Central memory CD4-positive, alpha-beta T cell (primary cell): ENCODE data around the gene FADS3.

Source experiments
- DNase-seq: peaks from one replicate; pipeline ENCODE4 v3.0.0; 2022
- total RNA-seq, 3 experiments: gene quantifications; one replicate each; lab custom pipeline; 2026; lab: John Stamatoyannopoulos, UW

FADS3 gene
- total RNA-seq: 3.3 to 8.9 (median 7.5) reads per million in 3 experiments

DNA sequence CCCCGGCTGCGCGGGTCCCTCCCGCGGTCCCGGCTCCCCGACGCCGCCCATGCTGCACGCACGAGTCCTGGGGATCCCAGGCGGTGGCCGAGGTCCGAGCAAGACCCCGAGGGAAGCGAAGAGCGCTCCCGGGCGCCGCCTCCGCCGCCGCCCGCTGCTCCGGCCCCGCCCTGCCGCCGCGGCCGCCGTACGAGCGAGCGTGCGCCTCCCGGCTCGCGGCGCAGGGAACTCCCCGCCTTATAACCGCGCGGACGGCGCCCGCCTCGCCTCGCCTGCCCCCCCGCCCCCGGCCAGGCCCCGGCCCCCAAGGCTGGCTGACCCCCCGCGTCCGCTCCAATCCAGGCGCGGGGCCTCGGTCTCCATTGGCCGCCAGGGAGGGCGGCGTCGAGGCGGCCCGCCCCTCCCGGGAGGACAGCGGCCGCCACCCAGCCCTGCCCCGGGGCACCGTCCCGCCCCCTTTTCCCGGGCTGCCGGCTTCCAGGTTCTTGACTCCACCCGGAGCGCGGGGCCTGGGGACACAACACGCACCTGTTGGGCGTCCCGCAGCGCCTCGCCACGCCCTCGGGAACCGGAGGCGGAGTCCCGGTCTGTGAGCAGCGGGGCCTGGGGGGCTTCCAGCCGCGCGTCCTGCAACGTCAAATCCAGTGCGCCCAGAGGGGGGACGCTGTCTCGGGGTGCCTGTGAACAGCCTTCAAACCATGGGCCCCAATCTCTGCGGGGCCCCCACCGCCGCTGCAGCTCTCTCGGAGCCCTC, at the start of gene FADS3:
TSS of gene FADS3 (minus strand) at position 215 of the 754 bp plus-strand sequence. CDS start at position 51, 164 bp downstream.
- DNase-seq: peak; percentile 64

- DNase-seq: no peak
Measured at GRCh38 chr11:61940466-61940865, 49.1 kb upstream of the FADS3 start.

GRCh38 chr11:61935861-61936260, 44.5 kb upstream of the FADS3 start:
- DNase-seq: no peak

- DNase-seq: no peak
Measured at GRCh38 chr11:61930933-61931332, 39.6 kb upstream of the FADS3 start.

DNA sequence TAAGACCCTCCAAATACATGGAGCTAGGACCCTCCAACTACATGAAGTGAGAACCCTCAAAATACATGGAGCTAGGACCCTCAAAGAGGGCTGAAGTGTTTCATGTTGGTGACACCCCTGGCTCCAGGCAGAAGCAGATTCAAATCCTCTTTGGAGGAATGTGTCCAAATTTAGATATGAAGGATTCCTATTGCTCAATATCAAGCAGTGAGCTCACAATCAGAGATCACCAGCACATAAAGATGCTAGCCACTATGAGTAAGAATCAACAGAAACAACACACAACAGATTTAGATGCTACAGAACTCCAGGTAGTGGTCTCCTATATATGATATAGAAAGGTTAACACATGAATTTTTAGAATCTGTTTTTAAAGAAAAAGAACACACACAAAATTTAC, 37.3 kb upstream of the FADS3 start:
- no peak for DNase-seq

GRCh38 chr11:61927501-61927900, 36.2 kb upstream of the FADS3 start:
- no peak for DNase-seq

DNA sequence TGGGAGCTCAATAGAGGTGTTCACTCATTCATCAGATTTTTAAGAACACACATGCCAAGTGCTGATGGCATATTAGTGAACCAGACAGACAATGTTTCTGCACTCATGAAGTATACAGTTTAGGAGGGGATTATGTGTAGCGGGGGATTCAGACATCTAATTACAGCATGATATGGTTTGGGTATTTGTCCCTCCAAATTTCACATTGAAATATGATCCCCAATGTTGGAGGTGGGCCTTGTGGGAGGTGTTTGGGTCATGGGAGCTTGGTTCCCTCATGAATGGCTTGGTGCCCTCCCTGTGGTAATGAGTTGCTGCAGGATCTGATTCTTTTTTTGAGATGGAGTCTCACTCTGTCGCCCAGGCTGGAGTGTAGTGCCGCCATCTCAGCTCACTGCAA, 34.9 kb upstream of the FADS3 start:
- no peak for DNase-seq

DNA sequence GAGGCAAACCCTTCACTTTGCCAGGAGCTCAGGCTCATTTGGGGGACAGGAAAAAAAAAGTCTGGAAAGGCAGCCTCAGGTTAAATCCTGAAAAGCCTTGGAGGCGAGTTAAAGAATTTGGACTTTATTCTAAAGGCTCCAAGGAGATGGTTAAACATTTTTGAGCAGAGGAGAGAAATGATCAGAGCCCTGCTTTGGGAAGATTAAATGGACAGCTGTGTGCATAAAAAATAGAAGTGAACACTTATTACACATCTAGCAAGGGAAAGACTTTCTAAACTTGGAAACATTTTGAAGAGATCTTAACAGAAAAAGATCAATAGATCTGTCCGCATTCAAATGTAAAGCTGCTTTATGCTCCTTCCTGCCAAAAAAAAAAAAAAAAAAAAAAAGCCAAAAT, 34.4 kb upstream of the FADS3 start:
- no peak for DNase-seq

- DNase-seq: no peak
Measured at GRCh38 chr11:61924064-61924455, 32.7 kb upstream of the FADS3 start.

- DNase-seq: no peak
Measured at GRCh38 chr11:61923166-61924063, 32.1 kb upstream of the FADS3 start.

GRCh38 chr11:61922539-61922938, 31.2 kb upstream of the FADS3 start:
- DNase-seq: no peak

DNA sequence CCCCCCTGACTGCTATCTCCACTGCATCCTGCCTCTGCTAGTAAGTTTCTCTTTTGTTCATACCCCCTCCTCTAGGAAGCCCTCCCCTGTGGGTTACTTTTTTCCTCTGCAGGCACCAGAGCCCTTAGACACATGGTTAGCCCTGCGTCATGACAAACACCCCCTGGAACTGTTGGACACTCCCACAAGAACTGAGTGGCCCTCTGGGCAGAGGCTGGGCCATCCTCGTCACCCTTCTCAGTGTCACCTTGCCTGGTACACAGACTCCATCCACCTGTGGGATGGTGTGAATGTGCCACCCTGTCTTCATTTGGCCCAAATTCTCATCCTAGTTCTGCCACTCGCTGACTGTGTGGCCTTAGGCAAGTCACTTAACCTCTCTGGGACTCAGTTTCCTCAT, 30.1 kb upstream of the FADS3 start:
- DNase-seq: no peak

DNA sequence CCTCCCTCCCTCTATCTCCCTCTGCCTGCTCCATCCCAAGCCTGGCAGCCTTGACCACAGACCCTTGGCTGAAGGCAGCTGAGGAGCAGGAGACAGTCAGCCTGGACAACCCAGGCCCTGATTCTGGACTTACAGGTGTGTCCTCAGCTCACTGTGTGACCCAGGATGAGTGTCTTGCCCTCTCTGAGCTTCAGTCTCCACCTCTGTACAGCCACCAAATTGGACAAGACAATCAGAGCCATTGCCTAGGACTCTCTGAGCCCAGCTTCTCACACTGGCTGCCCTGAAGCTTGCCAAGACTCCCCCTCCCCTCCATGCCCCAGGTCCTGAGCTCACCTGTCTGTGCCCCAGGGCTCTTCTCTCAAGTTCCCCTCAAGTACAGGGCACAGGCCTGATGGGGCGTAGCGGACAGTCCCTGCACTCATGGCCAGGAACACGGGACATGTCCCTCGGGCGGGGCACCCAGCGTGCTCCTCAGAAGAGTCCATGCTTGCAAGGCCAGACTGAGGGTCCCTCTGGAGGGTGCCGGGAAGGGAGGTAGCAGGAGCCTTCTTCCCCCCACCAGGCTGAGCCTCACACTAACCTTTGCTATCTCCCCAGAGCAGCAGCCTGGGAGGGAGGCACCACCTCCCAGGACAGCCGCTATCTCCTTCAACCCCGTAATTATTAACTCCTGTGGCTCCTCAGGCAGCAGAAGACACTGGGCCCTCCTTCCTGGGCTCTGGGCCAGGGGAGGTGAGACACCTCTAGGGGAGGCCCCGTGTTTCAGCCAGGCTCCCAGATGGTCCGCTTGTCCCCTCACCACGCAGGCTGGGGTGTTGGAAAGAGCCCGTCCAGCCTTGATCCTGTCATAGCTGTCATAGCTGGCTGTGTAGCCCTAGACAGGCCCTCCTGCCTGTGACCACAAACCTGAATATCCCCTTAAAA, 28.6 kb upstream of the FADS3 start:
- DNase-seq: no peak

GRCh38 chr11:61918938-61919704, 27.8 kb upstream of the FADS3 start:
- DNase-seq: no peak

DNA sequence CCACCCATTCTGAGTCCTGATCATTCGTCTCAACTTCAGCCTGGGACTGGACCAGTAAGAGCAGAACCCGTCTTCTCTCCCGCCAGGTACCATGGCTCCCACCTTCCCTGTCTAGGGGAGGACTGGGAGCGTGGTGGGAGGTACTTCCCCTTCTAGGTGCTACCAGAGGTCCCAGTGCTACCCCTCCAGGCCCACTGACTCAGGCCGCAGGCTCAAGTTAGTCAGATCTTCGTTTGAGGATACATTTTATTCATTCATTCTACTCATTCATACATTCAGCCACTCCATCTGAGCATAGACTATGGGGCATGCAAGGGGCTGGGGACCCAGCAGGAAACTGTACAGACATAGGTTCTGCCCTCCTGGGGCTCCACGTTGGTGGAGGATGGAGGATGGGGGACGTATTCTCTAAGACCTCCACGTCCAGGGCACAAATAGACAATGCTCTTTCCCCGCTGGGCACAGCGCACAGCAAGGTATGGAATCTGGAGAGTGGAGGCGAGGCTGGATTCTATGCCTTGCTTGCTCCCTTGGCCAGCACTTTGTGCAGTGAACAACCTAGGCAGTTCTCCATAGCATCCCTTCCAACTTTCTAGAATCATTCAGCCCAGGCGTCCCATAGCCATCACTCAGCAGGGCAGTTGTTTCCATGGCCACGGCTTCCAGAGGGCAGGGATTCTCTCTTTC, 27.0 kb upstream of the FADS3 start:
- DNase-seq: no peak

DNA sequence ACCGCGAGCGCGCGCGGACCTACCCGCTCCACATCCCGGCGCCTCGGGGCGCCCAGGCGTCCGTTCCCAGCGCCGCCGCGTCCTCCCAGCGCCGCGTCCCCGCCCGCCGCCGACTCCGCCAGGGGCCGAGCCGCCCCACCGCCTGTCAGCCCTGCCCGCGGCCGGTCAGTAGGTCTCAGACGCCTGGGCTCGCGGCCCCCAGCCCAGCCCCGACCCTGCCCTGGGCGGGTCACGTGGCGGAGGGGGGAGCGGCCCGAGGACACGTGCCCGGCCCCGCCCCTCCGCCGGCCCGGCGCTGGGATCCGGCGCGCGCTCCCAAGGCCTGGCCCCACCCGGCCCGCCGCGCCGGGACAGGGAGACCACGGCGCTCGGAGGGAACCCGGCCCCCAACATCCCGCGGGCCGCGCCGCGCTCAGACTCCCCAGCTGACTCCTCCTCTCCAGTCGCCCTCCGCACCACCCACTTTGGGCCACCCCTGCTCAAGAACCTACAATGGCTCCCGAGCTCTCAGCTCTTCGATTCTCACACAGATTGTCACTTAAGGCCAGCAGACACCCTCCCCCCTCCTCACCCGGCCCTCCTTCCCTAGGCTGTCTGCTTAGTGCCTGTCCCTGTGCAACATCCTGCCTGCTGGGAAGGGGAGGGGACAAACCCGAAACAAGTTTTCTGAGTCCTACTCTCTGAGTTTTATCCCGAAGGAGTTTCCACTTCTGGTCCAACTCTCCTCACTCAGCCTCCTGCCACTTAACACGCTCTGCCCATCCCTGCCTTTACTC, 26.2 kb upstream of the FADS3 start, which contains the start of gene RAB3IL1:
TSS of gene RAB3IL1 (minus strand) at position 233 of the 776 bp plus-strand sequence. CDS start at position 34, 199 bp downstream.
- DNase-seq: no peak

DNA sequence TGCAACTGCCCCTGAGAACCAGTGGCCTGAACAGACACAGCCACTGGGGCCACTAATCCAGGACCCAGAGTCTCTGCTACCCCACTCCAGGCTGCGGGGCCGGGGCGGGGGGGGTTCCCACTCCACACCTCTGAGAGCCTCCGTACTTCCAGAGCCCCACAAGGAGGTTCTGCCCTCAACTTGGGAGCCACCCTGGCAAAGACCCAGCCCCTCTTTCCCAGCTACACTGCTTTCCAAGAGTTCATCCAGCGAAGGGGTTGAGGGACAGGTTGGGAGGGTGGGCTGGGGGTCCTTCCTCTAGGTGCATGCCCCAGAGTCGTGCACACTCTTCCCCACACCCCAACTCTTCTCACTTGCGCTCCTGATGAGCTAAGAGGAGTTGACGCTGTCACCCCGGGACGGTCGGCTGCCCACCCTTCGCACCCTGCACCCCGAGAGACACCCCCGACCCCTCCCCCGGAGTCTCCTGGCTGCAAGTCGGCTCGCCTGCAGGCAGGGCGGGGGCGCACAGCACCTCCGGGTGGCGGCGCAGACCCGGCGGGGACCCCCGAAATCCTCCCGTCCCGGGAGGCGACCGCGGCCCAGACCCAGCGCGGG, 25.5 kb upstream of the FADS3 start:
- DNase-seq: no peak

- DNase-seq: no peak
Measured at GRCh38 chr11:61914471-61915171, 23.3 kb upstream of the FADS3 start.

DNA sequence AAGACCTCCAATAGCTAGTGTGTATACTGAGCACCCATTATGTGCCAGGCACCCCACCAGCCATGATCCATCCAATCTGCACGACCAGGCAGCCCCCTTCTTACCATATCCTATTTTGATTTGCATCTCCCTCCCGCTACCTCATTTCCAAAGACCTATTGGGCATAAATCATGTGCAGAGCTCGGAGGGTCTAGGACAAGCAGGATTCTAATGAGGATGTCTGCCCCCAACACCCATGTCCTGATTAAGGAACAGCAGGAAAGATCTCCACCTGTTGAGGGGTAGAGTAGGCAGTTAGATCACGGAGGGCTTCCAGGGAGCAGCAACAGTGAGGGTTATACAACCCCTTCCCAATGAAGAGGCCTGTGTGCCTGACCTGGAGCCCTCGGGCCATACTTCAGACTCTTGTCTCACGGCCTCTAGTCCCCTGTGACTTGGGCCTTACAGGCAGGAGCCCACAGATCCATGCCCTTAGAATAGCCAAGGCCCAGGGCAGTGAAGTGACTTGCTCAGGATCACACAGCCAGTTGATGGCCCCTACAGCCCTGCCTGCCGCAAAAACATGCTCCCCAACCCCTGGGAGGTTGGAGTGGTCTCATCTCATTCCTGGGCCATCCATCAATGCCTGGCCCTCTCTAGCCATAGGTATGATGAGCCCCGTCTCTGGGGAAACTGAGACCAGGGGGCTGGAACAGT, 22.5 kb upstream of the FADS3 start:
- DNase-seq: no peak
